Neutrophil (primary cell): ENCODE measurements around the gene CELF2.

Experiments used
- H3K27ac ChIP-seq: fragments of 200-600 bp; sonication (generic); 2 replicates; pipeline ENCODE4 v1.5.1; 2016; ENCODE audit warnings: mild to moderate bottlenecking, moderate library complexity
- H3K27me3 ChIP-seq: fragments of 200-600 bp; sonication (generic); 2 replicates; pipeline ENCODE4 v1.6.0; 2016; ENCODE audit warnings: mild to moderate bottlenecking
- H3K36me3 ChIP-seq: fragments of 200-600 bp; sonication (generic); 2 replicates; pipeline ENCODE4 v1.5.1; 2017
- H3K4me1 ChIP-seq, 2 experiments: fragments of 200-600 bp in 1 of 2; sonication (generic) in 1 of 2; 1 replicate in 1 of 2; 2 replicates in 1 of 2; pipeline versions ENCODE4 v1.5.1 to v1.6.1; 2013 to 2016; ENCODE audit warnings: low read depth in 1 of 2, low read length in 1 of 2, mild to moderate bottlenecking in 1 of 2, moderate library complexity in 1 of 2; ENCODE audit not compliant: control insufficient read depth in 1 of 2, insufficient read depth in 1 of 2
- H3K4me3 ChIP-seq, 2 experiments: fragments of 200-600 bp in 1 of 2; sonication (generic) in 1 of 2; 1 replicate in 1 of 2; 2 replicates in 1 of 2; pipeline ENCODE4 v1.5.1; 2013 to 2016; ENCODE audit warnings: low read depth in 1 of 2, low read length in 1 of 2, mild to moderate bottlenecking in 1 of 2, moderate library complexity in 1 of 2
- H3K9me3 ChIP-seq: fragments of 200-600 bp; sonication (generic); 2 replicates; pipeline ENCODE4 v1.5.1; 2016
- TF ChIP-seq, protein P1 (sequence below): fragments of 200-600 bp; sonication (generic); IDR thresholded peaks from 2 replicates; pipeline ENCODE4 v1.5.1; 2016; ENCODE audit warnings: antibody characterized with exemption

CELF2 gene

DNA sequence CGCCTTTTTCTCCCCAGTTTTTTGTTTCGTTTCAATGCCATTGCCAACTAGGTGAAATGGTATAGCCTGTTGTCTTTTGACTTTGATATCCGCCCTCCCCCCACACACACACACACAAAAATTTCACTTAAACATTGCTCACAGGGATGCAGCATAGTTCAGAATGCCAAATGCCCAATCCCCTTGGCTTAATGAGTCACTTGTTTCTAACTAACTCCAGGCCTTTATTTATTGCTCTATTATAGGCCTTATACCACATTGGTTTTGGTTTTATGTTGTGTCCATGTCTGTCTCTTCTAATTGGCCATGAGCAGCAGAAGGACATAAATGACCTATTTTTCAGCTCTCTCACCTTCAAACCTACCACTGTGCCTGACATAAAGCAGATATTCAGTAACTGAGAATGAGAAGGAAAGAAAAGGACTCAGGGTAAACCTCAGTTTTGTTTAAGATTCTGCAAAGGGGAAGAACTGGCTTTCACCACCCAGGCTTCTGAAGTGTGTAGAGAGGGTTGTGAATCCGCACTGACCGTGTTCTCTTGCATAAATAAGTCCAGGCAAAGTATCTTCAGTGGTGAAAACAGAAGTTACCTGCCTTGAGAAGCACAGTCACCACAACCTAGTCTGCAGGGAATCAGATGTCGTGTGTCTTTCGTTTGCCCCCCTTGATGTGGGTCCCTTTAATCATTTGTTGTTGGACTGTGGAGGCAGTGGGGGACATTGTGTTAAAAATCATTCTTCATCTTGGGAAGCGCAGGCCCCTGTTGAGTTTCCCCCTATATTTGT is 139.8 kb downstream of the CELF2 start:
- TF ChIP-seq, protein P1, sequence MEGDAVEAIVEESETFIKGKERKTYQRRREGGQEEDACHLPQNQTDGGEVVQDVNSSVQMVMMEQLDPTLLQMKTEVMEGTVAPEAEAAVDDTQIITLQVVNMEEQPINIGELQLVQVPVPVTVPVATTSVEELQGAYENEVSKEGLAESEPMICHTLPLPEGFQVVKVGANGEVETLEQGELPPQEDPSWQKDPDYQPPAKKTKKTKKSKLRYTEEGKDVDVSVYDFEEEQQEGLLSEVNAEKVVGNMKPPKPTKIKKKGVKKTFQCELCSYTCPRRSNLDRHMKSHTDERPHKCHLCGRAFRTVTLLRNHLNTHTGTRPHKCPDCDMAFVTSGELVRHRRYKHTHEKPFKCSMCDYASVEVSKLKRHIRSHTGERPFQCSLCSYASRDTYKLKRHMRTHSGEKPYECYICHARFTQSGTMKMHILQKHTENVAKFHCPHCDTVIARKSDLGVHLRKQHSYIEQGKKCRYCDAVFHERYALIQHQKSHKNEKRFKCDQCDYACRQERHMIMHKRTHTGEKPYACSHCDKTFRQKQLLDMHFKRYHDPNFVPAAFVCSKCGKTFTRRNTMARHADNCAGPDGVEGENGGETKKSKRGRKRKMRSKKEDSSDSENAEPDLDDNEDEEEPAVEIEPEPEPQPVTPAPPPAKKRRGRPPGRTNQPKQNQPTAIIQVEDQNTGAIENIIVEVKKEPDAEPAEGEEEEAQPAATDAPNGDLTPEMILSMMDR: no peak
- no peaks in the 10 kb centered on the region for H3K27me3 ChIP-seq
- no peak overlapping the region for H3K4me3 ChIP-seq
- H3K27ac ChIP-seq: peak overlapping the region; percentile 79
- H3K9me3 ChIP-seq: no peaks in the 10 kb centered on the region
- no peaks in the 10 kb centered on the region for H3K36me3 ChIP-seq
- H3K4me1 ChIP-seq: peaks cover 53 to 59% of the 10 kb centered on the region in 2 experiments

DNA sequence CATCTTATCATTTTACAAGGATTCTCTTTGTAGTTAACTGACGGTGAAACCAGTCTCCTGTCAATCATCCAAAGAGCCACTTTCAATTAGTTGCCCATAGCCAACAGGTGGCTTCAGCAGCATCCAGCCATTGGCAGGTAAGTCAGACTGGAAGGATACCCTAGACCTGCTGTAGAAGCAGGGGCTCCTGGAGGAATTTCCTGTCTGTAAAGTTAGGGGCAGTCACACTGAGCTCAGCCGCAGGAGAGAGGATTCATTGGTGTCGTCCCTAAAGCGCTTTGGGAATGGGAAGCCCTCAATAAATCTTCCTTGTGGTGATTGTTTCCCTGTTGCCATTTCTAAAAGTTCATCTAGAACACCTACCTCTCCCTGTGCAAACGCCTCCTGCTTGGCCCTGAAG is 140.4 kb downstream of the CELF2 start:
- Histone ChIP-seq H3K4me3 (no peak overlapping the region), H3K4me1 (peaks cover 58 to 65% of the 10 kb centered on the region in 2 experiments), H3K27ac (peak overlapping the region; percentile 79), H3K36me3 (no peaks in the 10 kb centered on the region), H3K27me3 (no peaks in the 10 kb centered on the region), H3K9me3 (no peaks in the 10 kb centered on the region)
- TF ChIP-seq, protein P1: no peak

DNA sequence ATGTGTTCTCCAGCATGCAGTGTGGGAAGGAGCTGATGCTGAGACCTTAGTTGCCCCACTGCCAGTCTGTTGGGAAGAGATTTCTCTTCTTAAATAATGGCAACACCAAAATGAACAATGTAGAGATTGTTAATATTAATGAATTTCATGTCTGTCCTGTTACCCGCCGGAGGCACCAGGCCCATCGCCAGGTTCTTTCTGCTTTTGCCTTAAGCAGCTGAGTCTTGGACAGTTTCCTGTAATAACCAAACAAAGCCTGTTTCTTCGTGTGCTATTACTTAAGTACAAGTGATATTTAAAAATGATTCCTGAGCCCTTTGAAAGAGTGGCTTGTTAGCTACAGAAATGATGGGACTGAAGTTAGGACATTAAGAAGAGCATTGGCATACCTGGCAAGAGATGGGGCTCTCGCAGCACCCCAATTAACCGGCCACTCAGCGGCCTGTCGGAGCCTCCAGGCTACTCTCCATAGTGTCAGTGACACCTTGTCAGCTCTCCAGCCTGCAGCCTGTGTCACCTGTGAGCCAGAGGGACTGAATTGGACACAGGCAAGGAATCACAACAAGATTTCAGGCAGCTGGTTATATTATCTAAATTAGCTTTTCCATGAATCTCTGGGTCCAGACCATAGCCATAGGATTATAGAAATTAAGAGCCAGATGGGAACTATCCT is 142.0 kb downstream of the CELF2 start:
- Histone ChIP-seq H3K27ac (peak overlapping the region; percentile 96), H3K36me3 (no peaks in the 10 kb centered on the region), H3K9me3 (no peaks in the 10 kb centered on the region), H3K4me1 (peaks cover 68 to 73% of the 10 kb centered on the region in 2 experiments), H3K4me3 (no peak overlapping the region), H3K27me3 (no peaks in the 10 kb centered on the region)
- TF ChIP-seq, protein P1: no peak

DNA sequence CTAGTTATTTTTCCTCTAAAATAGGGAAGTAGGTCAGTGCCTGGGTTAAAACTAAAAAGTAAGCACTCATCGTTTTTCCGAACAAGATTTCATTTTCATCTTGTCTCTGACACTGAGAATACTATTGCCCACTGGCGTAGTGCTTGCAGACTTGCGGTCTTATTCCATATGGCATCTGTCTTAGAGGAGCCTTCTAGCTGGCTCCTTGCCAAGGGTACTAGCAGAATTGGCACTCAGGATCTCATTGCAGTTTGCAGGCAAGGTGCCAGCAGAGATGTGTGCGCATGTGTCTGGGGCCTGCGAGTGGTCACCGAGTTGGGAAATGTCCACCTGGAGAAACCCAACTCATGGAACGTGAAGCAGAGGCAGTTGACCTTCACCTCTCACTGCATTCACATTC is 143.4 kb downstream of the CELF2 start:
- Histone ChIP-seq H3K9me3 (no peaks in the 10 kb centered on the region), H3K4me1 (peaks cover 68 to 73% of the 10 kb centered on the region in 2 experiments), H3K36me3 (no peaks in the 10 kb centered on the region), H3K27ac (peak overlapping the region; percentile 96), H3K4me3 (peak overlapping the region; percentile 44 to 93), H3K27me3 (no peaks in the 10 kb centered on the region)
- TF ChIP-seq, protein P1: no peak

DNA sequence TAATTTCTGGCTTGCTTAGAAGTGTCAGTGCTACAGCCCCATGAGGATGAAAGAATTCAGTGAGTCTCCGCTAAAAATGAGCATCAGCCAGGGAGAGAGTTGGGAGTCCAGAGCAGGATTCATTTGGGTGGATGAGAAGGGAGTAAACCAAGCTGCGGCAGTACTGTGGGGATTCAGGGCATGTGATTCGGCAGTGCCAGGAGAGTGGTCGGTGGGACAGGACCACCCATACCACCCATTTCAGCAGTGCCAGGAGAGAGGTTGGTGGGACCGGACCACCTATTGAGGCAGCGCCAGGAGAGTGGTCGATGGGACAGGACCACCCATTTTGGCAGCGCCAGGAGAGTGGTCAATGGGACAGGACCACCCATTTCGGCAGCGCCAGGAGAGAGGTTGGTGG is 144.2 kb downstream of the CELF2 start:
- H3K36me3 ChIP-seq: no peaks in the 10 kb centered on the region
- TF ChIP-seq, protein P1: no peak
- no peaks in the 10 kb centered on the region for H3K27me3 ChIP-seq
- H3K4me3 ChIP-seq: peak overlapping the region; percentile 93 to 97
- peak overlapping the region; percentile 96 for H3K27ac ChIP-seq
- H3K4me1 ChIP-seq: peaks cover 64 to 75% of the 10 kb centered on the region in 2 experiments
- no peaks in the 10 kb centered on the region for H3K9me3 ChIP-seq
